ENCODE results near the gene ZDHHC14.

Gene ZDHHC14

GRCh38 chr6:157634546-157634945 lies 253.6 kb downstream of the ZDHHC14 start:
- Histone ChIP-seq H3K9ac (ENCODE audit: low read length) (no peak overlapping the region), H3K79me2 (ENCODE audit: insufficient read depth, low read length) (no peaks in the 10 kb centered on the region)

GRCh38 chr6:157635388-157636244 lies 254.6 kb downstream of the ZDHHC14 start:
- no peak for TF ChIP-seq CTCF (IDR thresholded peaks at IDR 0.05; ENCODE audit: insufficient read depth, low read length, poor library complexity, severe bottlenecking)
- no peak for TF ChIP-seq EZH2phosphoT487 (conservative IDR thresholded peaks at IDR 0.05; ENCODE audit: low read length)
- no peak overlapping the region for H3K4me3 ChIP-seq (ENCODE audit: insufficient read depth, low read length, poor library complexity, severe bottlenecking)

More at GRCh38 chr6:157634546-157634945, 253.6 kb downstream of the ZDHHC14 start:
- no peak overlapping the region for H3K4me3 ChIP-seq (ENCODE audit: insufficient read depth, low read length, poor library complexity, severe bottlenecking)
- no peaks in the 10 kb centered on the region for H3F3A ChIP-seq (ENCODE audit: insufficient read depth)
- no peaks in the 10 kb centered on the region for H3K9me2 ChIP-seq (replicated peaks; ENCODE audit: insufficient read depth, low read length)
- no peak overlapping the region for H3K27ac ChIP-seq (ENCODE audit: low read depth, low read length)
- no peaks in the 10 kb centered on the region for H3K36me3 ChIP-seq (ENCODE audit: low read length)
- no peak overlapping the region for H2AFZ ChIP-seq (ENCODE audit: low read depth, low read length, severe bottlenecking)
- TF ChIP-seq EZH2phosphoT487 (conservative IDR thresholded peaks at IDR 0.05; ENCODE audit: low read length) (no peak), CTCF (IDR thresholded peaks at IDR 0.05; ENCODE audit: insufficient read depth, low read length, poor library complexity, severe bottlenecking) (no peak)
- no peaks in the 10 kb centered on the region for H4K20me1 ChIP-seq (ENCODE audit: low read depth, low read length)
- H3K4me2 ChIP-seq (ENCODE audit: low read depth, low read length, poor library complexity, severe bottlenecking) = no peak overlapping the region
- no peaks in the 10 kb centered on the region for H3K9me3 ChIP-seq (ENCODE audit: insufficient read depth, low read length)
- H3K27me3 ChIP-seq (ENCODE audit: low read length) = no peaks in the 10 kb centered on the region

GRCh38 chr6:157637516-157637915 lies 256.5 kb downstream of the ZDHHC14 start:
- Histone ChIP-seq H4K20me1 (ENCODE audit: low read depth, low read length) (no peaks in the 10 kb centered on the region), H3K4me3 (ENCODE audit: insufficient read depth, low read length, poor library complexity, severe bottlenecking) (no peak overlapping the region), H2AFZ (ENCODE audit: low read depth, low read length, severe bottlenecking) (no peak overlapping the region), H3K4me2 (ENCODE audit: low read depth, low read length, poor library complexity, severe bottlenecking) (no peak overlapping the region), H3K9me3 (ENCODE audit: insufficient read depth, low read length) (no peaks in the 10 kb centered on the region), H3K79me2 (ENCODE audit: insufficient read depth, low read length) (no peaks in the 10 kb centered on the region), H3F3A (ENCODE audit: insufficient read depth) (no peaks in the 10 kb centered on the region), H3K36me3 (ENCODE audit: low read length) (no peaks in the 10 kb centered on the region), H3K27me3 (ENCODE audit: low read length) (no peaks in the 10 kb centered on the region), H3K9ac (ENCODE audit: low read length) (no peak overlapping the region), H3K9me2 (replicated peaks; ENCODE audit: insufficient read depth, low read length) (no peaks in the 10 kb centered on the region), H3K27ac (ENCODE audit: low read depth, low read length) (no peak overlapping the region)
- TF ChIP-seq CTCF (IDR thresholded peaks at IDR 0.05; ENCODE audit: insufficient read depth, low read length, poor library complexity, severe bottlenecking) (no peak), EZH2phosphoT487 (conservative IDR thresholded peaks at IDR 0.05; ENCODE audit: low read length) (no peak)

More at GRCh38 chr6:157635388-157636244, 254.6 kb downstream of the ZDHHC14 start:
- Histone ChIP-seq H4K20me1 (ENCODE audit: low read depth, low read length) (no peaks in the 10 kb centered on the region), H3K27ac (ENCODE audit: low read depth, low read length) (no peak overlapping the region), H3K9me3 (ENCODE audit: insufficient read depth, low read length) (no peaks in the 10 kb centered on the region), H3K36me3 (ENCODE audit: low read length) (no peaks in the 10 kb centered on the region), H3K79me2 (ENCODE audit: insufficient read depth, low read length) (no peaks in the 10 kb centered on the region), H2AFZ (ENCODE audit: low read depth, low read length, severe bottlenecking) (no peak overlapping the region), H3K9ac (ENCODE audit: low read length) (no peak overlapping the region), H3K27me3 (ENCODE audit: low read length) (no peaks in the 10 kb centered on the region), H3F3A (ENCODE audit: insufficient read depth) (no peaks in the 10 kb centered on the region), H3K4me2 (ENCODE audit: low read depth, low read length, poor library complexity, severe bottlenecking) (no peak overlapping the region), H3K9me2 (replicated peaks; ENCODE audit: insufficient read depth, low read length) (no peaks in the 10 kb centered on the region)
